Endothelial cell of umbilical vein (primary cell): ENCODE data around the gene THEM4.
"Not testable (repeated sequence)": the region's sequence is repeated elsewhere in the genome, so short reads cannot be mapped to it uniquely, and the experiment has no call there.

Source experiments
- EZH2 ChIP-seq: IDR thresholded peaks from 2 replicates; pipeline ENCODE4 v1.6.1; 2012; ENCODE audit warnings: borderline replicate concordance, low read depth, mild to moderate bottlenecking, moderate library complexity, low read length, inconsistent platforms; ENCODE audit not compliant: severe bottlenecking
- POLR2A ChIP-seq: IDR thresholded peaks from 2 replicates; pipeline ENCODE4 v1.6.1; 2012; ENCODE audit warnings: low read depth, mild to moderate bottlenecking, control low read depth, low read length
- TF ChIP-seq, protein P1 (sequence below), 2 donors: IDR thresholded peaks; 1 replicate in 1 of 2; 2 replicates in 1 of 2; pipeline ENCODE4 v1.5.1; 2011; ENCODE audit warnings: low read length in 2 of 2, mild to moderate bottlenecking in 2 of 2, moderate library complexity in 2 of 2, control low read depth in 1 of 2, inconsistent platforms in 1 of 2, low read depth in 1 of 2; ENCODE audit not compliant: insufficient read depth in 1 of 2; ENCODE audit errors: extremely low read depth in 1 of 2
- TF ChIP-seq, protein P2 (sequence below): IDR thresholded peaks from 2 replicates; pipeline ENCODE4 v1.6.1; 2011; ENCODE audit not compliant: insufficient read depth, insufficient read length

- TF ChIP-seq, protein P1, sequence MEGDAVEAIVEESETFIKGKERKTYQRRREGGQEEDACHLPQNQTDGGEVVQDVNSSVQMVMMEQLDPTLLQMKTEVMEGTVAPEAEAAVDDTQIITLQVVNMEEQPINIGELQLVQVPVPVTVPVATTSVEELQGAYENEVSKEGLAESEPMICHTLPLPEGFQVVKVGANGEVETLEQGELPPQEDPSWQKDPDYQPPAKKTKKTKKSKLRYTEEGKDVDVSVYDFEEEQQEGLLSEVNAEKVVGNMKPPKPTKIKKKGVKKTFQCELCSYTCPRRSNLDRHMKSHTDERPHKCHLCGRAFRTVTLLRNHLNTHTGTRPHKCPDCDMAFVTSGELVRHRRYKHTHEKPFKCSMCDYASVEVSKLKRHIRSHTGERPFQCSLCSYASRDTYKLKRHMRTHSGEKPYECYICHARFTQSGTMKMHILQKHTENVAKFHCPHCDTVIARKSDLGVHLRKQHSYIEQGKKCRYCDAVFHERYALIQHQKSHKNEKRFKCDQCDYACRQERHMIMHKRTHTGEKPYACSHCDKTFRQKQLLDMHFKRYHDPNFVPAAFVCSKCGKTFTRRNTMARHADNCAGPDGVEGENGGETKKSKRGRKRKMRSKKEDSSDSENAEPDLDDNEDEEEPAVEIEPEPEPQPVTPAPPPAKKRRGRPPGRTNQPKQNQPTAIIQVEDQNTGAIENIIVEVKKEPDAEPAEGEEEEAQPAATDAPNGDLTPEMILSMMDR (IDR thresholded peaks at IDR 0.05; ENCODE audit: extremely low read depth in 1 of 2, insufficient read depth in 1 of 2, low read depth in 1 of 2, low read length in 2 of 2) = not testable (repeated sequence)
- not testable (repeated sequence) for TF ChIP-seq POLR2A, EZH2
- TF ChIP-seq, protein P2, sequence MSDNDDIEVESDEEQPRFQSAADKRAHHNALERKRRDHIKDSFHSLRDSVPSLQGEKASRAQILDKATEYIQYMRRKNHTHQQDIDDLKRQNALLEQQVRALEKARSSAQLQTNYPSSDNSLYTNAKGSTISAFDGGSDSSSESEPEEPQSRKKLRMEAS = not testable (repeated sequence)
Observed at GRCh38 chr1:151906324-151906645, 3.0 kb downstream of the THEM4 start.
